CD14-positive monocyte (primary cell): ENCODE data around the gene CYB561D1. TPM values are rescaled to one million over a fixed set of nuclear protein-coding genes. Genes with fewer than 3 reads are reported as not detected.

Experiments used
- DNase-seq, 3 donors: peaks; one replicate each; pipeline ENCODE4 v3.0.0-alpha.2; 2011 to 2022
- H2AFZ ChIP-seq: 2 replicates; pipeline ENCODE4 v1.6.0; 2012; ENCODE audit warnings: mild to moderate bottlenecking, low read depth, low read length, inconsistent platforms; ENCODE audit not compliant: insufficient read depth, poor library complexity, severe bottlenecking
- H3K27ac ChIP-seq, 2 donors: 1 replicate in 1 of 2; 2 replicates in 1 of 2; pipeline ENCODE4 v1.5.1; 2012 to 2013; ENCODE audit warnings: low read length in 2 of 2, control low read depth in 1 of 2, inconsistent platforms in 1 of 2, low read depth in 1 of 2, mild to moderate bottlenecking in 1 of 2
- H3K27me3 ChIP-seq, 2 donors: one replicate each; pipeline versions ENCODE4 v1.6.0 to v1.6.1; 2011 to 2013; ENCODE audit warnings: low read length in 2 of 2; ENCODE audit not compliant: control insufficient read depth in 2 of 2, insufficient read depth in 2 of 2
- H3K36me3 ChIP-seq, 2 donors: replicated peaks in 1 of 2; 1 replicate in 1 of 2; 2 replicates in 1 of 2; pipeline versions ENCODE4 v1.5.1 to v1.6.1; 2012 to 2013; ENCODE audit warnings: low read length in 2 of 2, control low read depth in 1 of 2, inconsistent platforms in 1 of 2, mild to moderate bottlenecking in 1 of 2; ENCODE audit not compliant: insufficient read depth in 2 of 2, control insufficient read depth in 1 of 2
- H3K4me1 ChIP-seq, 2 donors: 1 replicate in 1 of 2; 2 replicates in 1 of 2; pipeline versions ENCODE4 v1.5.1 to v1.6.1; 2012 to 2013; ENCODE audit warnings: low read length in 2 of 2, control low read depth in 1 of 2, inconsistent platforms in 1 of 2, mild to moderate bottlenecking in 1 of 2, moderate library complexity in 1 of 2; ENCODE audit not compliant: insufficient read depth in 2 of 2, control insufficient read depth in 1 of 2
- H3K4me2 ChIP-seq: replicated peaks from 2 replicates; pipeline ENCODE3; 2012; ENCODE audit warnings: low read length, moderate library complexity, mild to moderate bottlenecking; ENCODE audit not compliant: poor library complexity, severe bottlenecking; ENCODE audit errors: extremely low read depth
- H3K4me3 ChIP-seq, 3 experiments: fragments of 200-600 bp in 1 of 3; sonication (generic) in 1 of 3; replicated peaks in 1 of 3; 1 replicate in 2 of 3; 2 replicates in 1 of 3; pipeline ENCODE4 v1.5.1; 2011 to 2013; ENCODE audit warnings: low read length in 3 of 3, mild to moderate bottlenecking in 3 of 3, control low read depth in 2 of 3, low read depth in 2 of 3, inconsistent platforms in 1 of 3, moderate library complexity in 1 of 3
- H3K79me2 ChIP-seq: 2 replicates; pipeline ENCODE4 v1.6.0; 2012; ENCODE audit warnings: mild to moderate bottlenecking, control low read depth, inconsistent platforms, low read length, moderate library complexity; ENCODE audit not compliant: insufficient read depth
- H3K9ac ChIP-seq: 2 replicates; pipeline ENCODE4 v1.6.0; 2017; ENCODE audit warnings: low read length, mild to moderate bottlenecking; ENCODE audit not compliant: insufficient read depth, poor library complexity, severe bottlenecking
- H3K9me3 ChIP-seq, 2 donors: replicated peaks in 1 of 2; 1 replicate in 1 of 2; 2 replicates in 1 of 2; pipeline versions ENCODE4 v1.5.1 to v1.6.1; 2012 to 2013; ENCODE audit warnings: low read length in 2 of 2, control low read depth in 1 of 2; ENCODE audit not compliant: control insufficient read depth in 1 of 2, insufficient read depth in 1 of 2
- H4K20me1 ChIP-seq: 2 replicates; pipeline ENCODE4 v1.6.0; 2012; ENCODE audit warnings: mild to moderate bottlenecking, low read length, control low read depth, moderate library complexity; ENCODE audit not compliant: insufficient read depth
- H3K27ac Mint-ChIP-seq, 7 donors: one replicate each; pipeline ENCODE4 v1.8.0; 2020; ENCODE audit warnings: mild to moderate bottlenecking in 7 of 7, mixed read lengths in 7 of 7, moderate library complexity in 6 of 7, inconsistent platforms in 2 of 7
- H3K27me3 Mint-ChIP-seq, 3 donors: one replicate each; pipeline ENCODE4 v1.8.0; 2021 to 2022; ENCODE audit warnings: low read depth in 3 of 3, mild to moderate bottlenecking in 3 of 3, mixed read lengths in 3 of 3, moderate library complexity in 3 of 3, inconsistent platforms in 1 of 3
- H3K36me3 Mint-ChIP-seq, 2 donors: one replicate each; pipeline ENCODE4 v1.8.0; 2020; ENCODE audit warnings: mixed read lengths in 2 of 2, inconsistent platforms in 1 of 2, mild to moderate bottlenecking in 1 of 2
- H3K4me1 Mint-ChIP-seq: one replicate; pipeline ENCODE4 v1.8.0; 2020; ENCODE audit warnings: mild to moderate bottlenecking, mixed read lengths
- H3K4me3 Mint-ChIP-seq, 2 donors: one replicate each; pipeline ENCODE4 v1.8.0; 2020; ENCODE audit warnings: mild to moderate bottlenecking in 2 of 2, mixed read lengths in 2 of 2, moderate library complexity in 1 of 2
- H3K9me3 Mint-ChIP-seq, 7 donors: one replicate each; pipeline ENCODE4 v1.8.0; 2020 to 2022; ENCODE audit warnings: mixed read lengths in 7 of 7, mild to moderate bottlenecking in 6 of 7, moderate library complexity in 6 of 7, inconsistent platforms in 2 of 7
- CTCF ChIP-seq: fragments of 200-600 bp; IDR thresholded peaks from one replicate; pipeline ENCODE4 v1.8.0; 2022; ENCODE audit warnings: antibody characterized with exemption, mild to moderate bottlenecking
- WGBS: methylation state at CpG from one replicate; pipeline ENCODE4 v1.1.5; 2013; ENCODE audit warnings: missing lambda C conversion rate; ENCODE audit not compliant: insufficient coverage; 5-methylcytosine and 5-hydroxymethylcytosine counted together
- intact Hi-C, 2 donors: fragments of 100-400 bp; cut with micrococcal nuclease; formaldehyde crosslinking; loops; one replicate each; pipeline versions ENCODE4 v1.15.0 to v1.15.1; 2023
- polyA plus RNA-seq, 3 donors: library from polyadenylated mRNA; depleted of rRNA in 1 of 3; unstranded in 2 of 3; stranded (reverse) in 1 of 3; fragments of 300-500 nt in 2 of 3; fragments of >200 nt in 1 of 3; fragmentation: Illumina TruSeq in 2 of 3; gene quantifications; 1 replicate in 2 of 3; 2 replicates in 1 of 3; pipeline ENCODE4 v1.2.3, GENCODE V29; 2012 to 2021

The CYB561D1 gene
- polyA plus RNA-seq, 3 donors = 1.4 to 13.2 (median 4.2) TPM

GRCh38 chr1:109508873-109509175 is 14.9 kb downstream of the CYB561D1 start:
- H3K36me3 Mint-ChIP-seq = peaks cover 0 to 3% of the 10 kb centered on the region in 2 donors
- H3K27ac ChIP-seq = no peak overlapping the region
- H3K27ac Mint-ChIP-seq = peak overlapping the region in 1 of 7 donors; percentile 41
- peak overlapping the region; percentile 85 for H3K4me2 ChIP-seq
- no peak for DNase-seq
- peak overlapping the region in 1 of 3 experiments; percentile 76 for H3K4me3 ChIP-seq
- H3K4me3 Mint-ChIP-seq = peak overlapping the region; percentile 80 to 91
- H3K27me3 ChIP-seq = peaks cover 0 to 10% of the 10 kb centered on the region in 2 donors
- peaks cover 14 to 17% of the 10 kb centered on the region in 2 donors for H3K4me1 ChIP-seq
- no peaks in the 10 kb centered on the region for H3K36me3 ChIP-seq
- no peaks in the 10 kb centered on the region for H3K9me3 ChIP-seq
- peak overlapping the region; percentile 62 for H3K9ac ChIP-seq
- WGBS = 82% methylated on average over 4 of the region's 7 CpGs
- no peak for TF ChIP-seq CTCF
- H4K20me1 ChIP-seq = no peaks in the 10 kb centered on the region
- peaks cover 15 to 31% (median 24%) of the 10 kb centered on the region in 3 donors for H3K27me3 Mint-ChIP-seq
- intact Hi-C loops = no loop called here
- no peaks in the 10 kb centered on the region for H3K79me2 ChIP-seq
- no peaks in the 10 kb centered on the region for H3K9me3 Mint-ChIP-seq
- peaks cover 20% of the 10 kb centered on the region for H3K4me1 Mint-ChIP-seq
- peak overlapping the region; percentile 74 for H2AFZ ChIP-seq

- peak within 1 kb of the TSS; percentile 74 for H2AFZ ChIP-seq
- peaks cover 14 to 17% of the 10 kb centered on the region in 2 donors for H3K4me1 ChIP-seq
- peaks cover 15 to 31% (median 24%) of the 10 kb centered on the region in 3 donors for H3K27me3 Mint-ChIP-seq
- peaks cover 0 to 3% of the 10 kb centered on the region in 2 donors for H3K36me3 Mint-ChIP-seq
- H3K4me3 ChIP-seq = peak within 1 kb of the TSS; percentile 44 to 76 (median 47)
- H3K4me2 ChIP-seq = peak within 1 kb of the TSS; percentile 85
- H3K4me3 Mint-ChIP-seq = peak within 1 kb of the TSS; percentile 85 to 95
- H3K9ac ChIP-seq = peak within 1 kb of the TSS; percentile 62
- DNase-seq = peak; percentile 20 to 37 (median 25)
- WGBS = 2% methylated on average over 94 of the region's 100 CpGs
- TF ChIP-seq CTCF = no peak
- intact Hi-C loops = no loop called here
- no peaks in the 10 kb centered on the region for H3K79me2 ChIP-seq
- no peaks in the 10 kb centered on the region for H3K9me3 ChIP-seq
- no peak within 1 kb of the TSS for H3K27ac ChIP-seq
- H3K27ac Mint-ChIP-seq = peak within 1 kb of the TSS in 3 of 7 donors; percentile 15 to 41 (median 26)
- H3K4me1 Mint-ChIP-seq = peaks cover 20% of the 10 kb centered on the region
- no peaks in the 10 kb centered on the region for H3K9me3 Mint-ChIP-seq
- peaks cover 0 to 10% of the 10 kb centered on the region in 2 donors for H3K27me3 ChIP-seq
- H4K20me1 ChIP-seq = no peaks in the 10 kb centered on the region
- H3K36me3 ChIP-seq = no peaks in the 10 kb centered on the region
These were observed 15.6 kb downstream of the CYB561D1 start, which contains the start of gene AMIGO1 for GRCh38 chr1:109509176-109510134. AMIGO1 (minus strand) TSS chr1:109509727; CDS start chr1:109508912, 815 bp downstream.
